ENCODE data around the gene BAHD1. TPM values are rescaled to one million over a fixed set of nuclear protein-coding genes. Genes with fewer than 3 reads are reported as not detected.

The BAHD1 gene
- total and polyA plus RNA-seq, 2 donors (not counting 3 experiments of a cell fraction or from before 2014, with no cell fraction given): 6.3 to 19.1 TPM

DNA sequence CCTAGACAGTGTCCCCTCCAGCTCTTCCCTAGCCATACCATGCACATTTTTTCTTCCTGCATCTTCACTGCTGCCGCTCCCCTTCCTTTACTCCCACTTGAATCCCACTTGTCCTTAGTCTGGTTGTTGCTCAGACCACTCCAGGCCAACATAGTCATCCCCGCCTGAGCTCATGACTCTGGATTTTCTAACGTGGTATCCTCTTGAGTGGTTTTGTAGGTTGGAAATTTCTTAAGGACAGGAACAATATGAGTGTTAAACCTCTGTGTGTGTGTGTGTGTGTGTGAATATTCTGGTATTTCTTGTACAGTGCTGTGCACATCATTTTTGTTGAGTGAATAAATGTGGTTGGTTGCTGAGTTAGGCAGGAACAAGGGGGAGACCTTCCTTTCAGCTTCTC is 3.1 kb downstream of the BAHD1 start:
- H3K4me3 ChIP-seq (replicated peaks in 1 of 3; ENCODE audit: insufficient read depth in 1 of 3, low read depth in 1 of 3, low read length in 3 of 3): no peak overlapping the region
- ChIA-PET CTCF (interaction anchor here (0.5 to 1.7 kb wide), 3 partner anchors 11 to 63 kb away, joined by 3 to 5 read pairs (median 3); no protein-coding TSS in a partner anchor), POLR2A (interaction anchor here (0.5 kb wide), 1 partner anchor 156 kb away, joined by 4 read pairs; no protein-coding TSS in a partner anchor)
- H3K79me2 ChIP-seq (ENCODE audit: control insufficient read depth, insufficient read depth, low read length): peaks cover 29% of the 10 kb centered on the region
- no peaks in the 10 kb centered on the region for H3K36me3 ChIP-seq (ENCODE audit: control insufficient read depth in 2 of 2, extremely low read depth in 1 of 2, insufficient read depth in 2 of 2, low read length in 2 of 2)
- H3K27me3 ChIP-seq (ENCODE audit: control insufficient read depth in 2 of 2, insufficient read depth in 2 of 2, low read length in 2 of 2): peaks cover 11 to 12% of the 10 kb centered on the region in 2 experiments
- no peaks in the 10 kb centered on the region for H3K9me3 ChIP-seq (replicated peaks; ENCODE audit: control insufficient read depth, insufficient read depth, low read length)
- BruUV-seq (replicated peaks): no TSS peak
- H3K9ac ChIP-seq (replicated peaks; ENCODE audit: extremely low read depth, insufficient read depth, low read length): no peak overlapping the region
- intact Hi-C loops (cut with micrococcal nuclease) (loop anchor here (5.0 kb wide), 1 partner anchor 63 kb away; no protein-coding TSS in a partner anchor), dilution Hi-C loops (cut with MboI; ENCODE audit: extremely low pct_ligation_motif_present, low sequenced_read_pairs) (no loop called here)
- H3K27ac ChIP-seq (ENCODE audit: insufficient read depth, low read depth, low read length): no peak overlapping the region
- H2AFZ ChIP-seq (ENCODE audit: low read depth, low read length): no peak overlapping the region
- peaks cover 6% of the 10 kb centered on the region for H3K4me1 ChIP-seq (ENCODE audit: control insufficient read depth, extremely low read depth, insufficient read depth, low read length)
- H3K4me2 ChIP-seq (ENCODE audit: insufficient read depth, low read length): no peak overlapping the region
- DNase-seq (ENCODE audit: low read depth, low spot score): no peak
- H3K9me1 ChIP-seq (replicated peaks; ENCODE audit: control insufficient read depth, extremely low read depth, insufficient read depth, low read length): no peaks in the 10 kb centered on the region
- TF ChIP-seq GATA2 (IDR thresholded peaks at IDR 0.05; ENCODE audit: insufficient read depth, insufficient read length, low read depth, low read length) (no peak), POLR2A (IDR thresholded peaks at IDR 0.05; ENCODE audit: low read depth, low read length) (no peak), FOS (IDR thresholded peaks at IDR 0.05; ENCODE audit: borderline replicate concordance, insufficient read depth, low read length) (no peak), JUN (IDR thresholded peaks at IDR 0.05; ENCODE audit: borderline replicate concordance, insufficient read depth, insufficient read length, low read depth) (no peak), POLR2AphosphoS5 (IDR thresholded peaks at IDR 0.05; ENCODE audit: insufficient read depth, low read depth, low read length) (no peak), MYC (IDR thresholded peaks at IDR 0.05; ENCODE audit: low read depth, low read length) (no peak)
- TF ChIP-seq, protein P1, sequence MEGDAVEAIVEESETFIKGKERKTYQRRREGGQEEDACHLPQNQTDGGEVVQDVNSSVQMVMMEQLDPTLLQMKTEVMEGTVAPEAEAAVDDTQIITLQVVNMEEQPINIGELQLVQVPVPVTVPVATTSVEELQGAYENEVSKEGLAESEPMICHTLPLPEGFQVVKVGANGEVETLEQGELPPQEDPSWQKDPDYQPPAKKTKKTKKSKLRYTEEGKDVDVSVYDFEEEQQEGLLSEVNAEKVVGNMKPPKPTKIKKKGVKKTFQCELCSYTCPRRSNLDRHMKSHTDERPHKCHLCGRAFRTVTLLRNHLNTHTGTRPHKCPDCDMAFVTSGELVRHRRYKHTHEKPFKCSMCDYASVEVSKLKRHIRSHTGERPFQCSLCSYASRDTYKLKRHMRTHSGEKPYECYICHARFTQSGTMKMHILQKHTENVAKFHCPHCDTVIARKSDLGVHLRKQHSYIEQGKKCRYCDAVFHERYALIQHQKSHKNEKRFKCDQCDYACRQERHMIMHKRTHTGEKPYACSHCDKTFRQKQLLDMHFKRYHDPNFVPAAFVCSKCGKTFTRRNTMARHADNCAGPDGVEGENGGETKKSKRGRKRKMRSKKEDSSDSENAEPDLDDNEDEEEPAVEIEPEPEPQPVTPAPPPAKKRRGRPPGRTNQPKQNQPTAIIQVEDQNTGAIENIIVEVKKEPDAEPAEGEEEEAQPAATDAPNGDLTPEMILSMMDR (IDR thresholded peaks at IDR 0.05; ENCODE audit: extremely low read depth in 1 of 2, insufficient read depth in 1 of 2, low read depth in 1 of 2, low read length in 2 of 2): no peak
- TF ChIP-seq, protein P2, sequence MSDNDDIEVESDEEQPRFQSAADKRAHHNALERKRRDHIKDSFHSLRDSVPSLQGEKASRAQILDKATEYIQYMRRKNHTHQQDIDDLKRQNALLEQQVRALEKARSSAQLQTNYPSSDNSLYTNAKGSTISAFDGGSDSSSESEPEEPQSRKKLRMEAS (IDR thresholded peaks at IDR 0.05; ENCODE audit: insufficient read depth, insufficient read length): no peak
- no peak for FAIRE-seq
- peaks cover 2% of the 10 kb centered on the region for H4K20me1 ChIP-seq (replicated peaks; ENCODE audit: control insufficient read depth, extremely low read depth, insufficient read depth, low read length)
